Thyroid gland (tissue), 4 donors: ENCODE results near the gene RNF20.
A peak's percentile ranks its signal among the peaks of the same experiment; 100 is the strongest.

Experiments used
- CTCF ChIP-seq, 6 experiments: fragments of 200-600 bp in 3 of 6; fragments of 450-650 bp in 3 of 6; sonication (generic) in 3 of 6; IDR thresholded peaks; one replicate each; pipeline ENCODE4 v1.5.1; 2016 to 2019; ENCODE audit warnings: antibody characterized with exemption in 6 of 6, mild to moderate bottlenecking in 2 of 6, inconsistent platforms in 1 of 6, moderate library complexity in 1 of 6
- POLR2A ChIP-seq, 2 donors: fragments of 450-650 bp; IDR thresholded peaks; one replicate each; pipeline ENCODE4 v1.6.1; 2017; ENCODE audit warnings: antibody characterized with exemption in 2 of 2, mild to moderate bottlenecking in 2 of 2, moderate library complexity in 1 of 2

GRCh38 chr9:101601904-101602765 is 68.5 kb downstream of the RNF20 start:
- TF ChIP-seq CTCF (IDR thresholded peaks at IDR 0.05) (peak in 5 of 6 experiments; percentile 13 to 64 (median 37)), POLR2A (IDR thresholded peaks at IDR 0.05) (no peak)
